DLD1 (cell line): ENCODE data around the gene ANO8.
"Not testable (repeated sequence)": the region's sequence is repeated elsewhere in the genome, so short reads cannot be mapped to it uniquely, and the experiment has no call there.

Experiments
- in situ Hi-C: cut with HindIII; loops from 2 replicates; pipeline ENCODE4 v1.10.0; 2017; ENCODE audit warnings: low sequenced_read_pairs

The ANO8 gene

GRCh38 chr19:17292301-17293074, 42.2 kb downstream of the ANO8 start:
- in situ Hi-C loops: no loop called here

DNA sequence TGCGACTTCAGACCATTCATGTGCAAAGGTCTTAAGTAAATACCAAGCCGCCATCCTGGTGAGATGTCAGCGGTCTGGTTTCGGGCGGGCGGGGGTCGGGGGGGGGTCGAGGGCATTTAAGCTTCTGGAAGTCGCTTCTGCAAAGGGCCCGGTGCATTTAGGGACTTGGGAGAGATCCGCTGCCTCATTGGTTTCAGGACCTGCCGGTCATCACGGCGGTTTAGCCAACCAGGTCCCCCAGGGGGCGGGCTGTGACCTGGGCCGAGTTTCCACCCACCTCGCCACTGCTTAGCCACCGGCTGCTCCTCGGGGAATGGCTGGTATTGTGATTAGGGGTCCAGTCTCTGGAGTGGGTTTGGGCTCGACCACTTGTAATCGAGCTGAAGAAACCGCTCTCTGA, 45.2 kb downstream of the ANO8 start:
- in situ Hi-C loops: no loop called here

DNA sequence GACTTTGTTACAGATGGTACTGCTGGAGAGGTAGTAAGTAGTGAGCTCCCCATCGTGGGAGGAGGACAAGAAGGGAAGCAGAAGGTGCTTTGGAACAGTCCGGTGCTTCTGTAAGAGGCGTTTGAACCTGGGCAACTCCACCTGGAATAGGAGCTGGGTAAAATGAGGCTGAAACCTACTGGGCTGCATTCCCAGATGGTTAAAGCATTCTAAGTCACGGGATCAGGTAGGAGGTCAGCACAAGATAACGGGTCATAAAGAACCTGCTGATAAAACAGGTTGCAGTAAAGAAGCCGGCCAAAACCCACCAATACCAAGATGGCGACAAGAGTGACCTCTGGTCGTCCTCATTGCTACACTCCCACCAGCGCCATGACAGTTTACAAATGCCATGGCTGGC, 47.9 kb downstream of the ANO8 start:
- in situ Hi-C loops: no loop called here

- in situ Hi-C loops: no loop called here
These were observed 48.4 kb downstream of the ANO8 start for GRCh38 chr19:17286263-17286662.

DNA sequence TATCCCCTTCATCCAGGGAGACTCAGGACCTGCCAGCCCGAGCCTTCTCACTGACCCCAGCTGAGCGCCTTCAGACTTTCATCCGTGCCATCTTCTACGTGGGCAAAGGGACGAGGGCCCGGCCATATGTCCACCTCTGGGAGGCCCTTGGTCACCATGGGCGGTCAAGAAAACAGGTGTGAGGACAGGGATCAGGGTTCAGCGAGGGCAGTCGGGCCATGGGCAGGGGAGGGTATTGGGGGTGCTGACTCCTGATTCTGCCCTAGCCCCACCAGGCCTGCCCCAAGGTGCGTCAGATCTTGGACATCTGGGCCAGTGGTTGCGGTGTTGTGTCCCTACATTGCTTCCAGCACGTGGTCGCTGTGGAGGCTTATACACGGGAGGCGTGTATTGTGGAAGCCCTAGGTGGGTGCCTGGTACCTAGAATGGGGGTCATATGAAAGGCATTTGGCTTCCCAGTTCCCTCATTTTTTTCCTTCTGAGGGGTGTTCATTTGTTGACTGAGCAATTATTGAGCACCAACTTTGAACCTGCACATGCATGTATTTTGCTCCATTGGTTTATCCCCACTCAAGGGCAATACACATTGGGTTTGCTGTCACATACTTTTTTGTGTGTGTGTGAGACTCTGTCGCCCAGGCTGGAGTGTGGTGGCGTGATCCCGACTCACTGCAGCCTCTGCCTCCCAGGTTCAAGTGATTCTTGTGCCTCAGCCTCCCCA, 49.1 kb downstream of the ANO8 start:
- in situ Hi-C loops: no loop called here

DNA sequence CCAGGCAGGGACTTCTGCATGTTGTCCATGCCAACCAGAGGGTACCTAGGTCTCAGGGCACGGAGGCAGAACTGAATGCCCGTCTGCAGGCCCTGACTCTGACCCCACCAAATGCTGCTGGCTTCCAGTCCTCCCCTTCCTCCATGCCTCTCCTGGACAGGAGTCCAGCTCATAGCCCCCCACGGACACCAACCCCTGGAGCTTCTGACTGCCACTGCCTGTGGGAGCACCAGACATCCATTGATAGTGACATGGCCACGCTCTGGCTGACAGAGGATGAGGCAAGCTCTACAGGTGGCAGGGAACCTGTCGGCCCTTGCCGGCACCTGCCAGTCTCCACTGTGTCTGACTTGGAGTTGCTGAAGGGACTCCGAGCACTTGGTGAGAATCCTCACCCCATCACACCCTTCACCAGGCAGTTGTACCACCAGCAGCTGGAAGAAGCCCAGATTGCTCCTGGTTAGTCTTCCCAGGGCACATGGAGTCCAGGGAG, 51.1 kb downstream of the ANO8 start:
- in situ Hi-C loops: no loop called here

DNA sequence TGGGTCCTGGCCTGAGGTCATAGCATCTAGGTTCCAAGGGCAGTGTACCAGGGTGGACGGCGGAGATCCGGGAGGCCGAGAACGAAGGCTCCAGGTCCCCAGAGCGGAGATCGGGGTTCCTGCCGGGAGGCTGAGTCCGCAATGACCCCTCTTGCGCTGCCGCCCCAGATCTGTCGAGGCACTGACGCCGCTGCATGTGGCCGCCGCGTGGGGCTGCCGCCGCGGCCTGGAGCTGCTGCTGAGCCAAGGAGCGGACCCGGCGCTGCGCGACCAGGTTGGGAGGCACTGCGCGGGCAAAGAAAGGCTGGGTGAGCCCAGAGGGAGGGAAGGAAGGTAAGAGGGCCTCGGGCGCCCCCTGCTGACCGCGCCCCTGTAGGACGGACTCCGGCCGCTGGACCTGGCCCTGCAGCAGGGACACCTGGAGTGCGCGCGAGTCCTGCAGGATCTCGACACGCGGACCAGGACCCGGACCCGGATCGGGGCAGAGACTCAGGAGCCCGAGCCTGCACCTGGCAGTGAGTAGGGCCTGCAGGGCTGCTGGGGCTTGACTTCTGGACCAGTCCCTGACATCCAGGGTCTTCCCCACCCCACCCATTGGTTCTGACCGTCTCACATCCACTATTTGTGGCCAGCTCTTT, 52.0 kb downstream of the ANO8 start:
- in situ Hi-C loops: no loop called here

DNA sequence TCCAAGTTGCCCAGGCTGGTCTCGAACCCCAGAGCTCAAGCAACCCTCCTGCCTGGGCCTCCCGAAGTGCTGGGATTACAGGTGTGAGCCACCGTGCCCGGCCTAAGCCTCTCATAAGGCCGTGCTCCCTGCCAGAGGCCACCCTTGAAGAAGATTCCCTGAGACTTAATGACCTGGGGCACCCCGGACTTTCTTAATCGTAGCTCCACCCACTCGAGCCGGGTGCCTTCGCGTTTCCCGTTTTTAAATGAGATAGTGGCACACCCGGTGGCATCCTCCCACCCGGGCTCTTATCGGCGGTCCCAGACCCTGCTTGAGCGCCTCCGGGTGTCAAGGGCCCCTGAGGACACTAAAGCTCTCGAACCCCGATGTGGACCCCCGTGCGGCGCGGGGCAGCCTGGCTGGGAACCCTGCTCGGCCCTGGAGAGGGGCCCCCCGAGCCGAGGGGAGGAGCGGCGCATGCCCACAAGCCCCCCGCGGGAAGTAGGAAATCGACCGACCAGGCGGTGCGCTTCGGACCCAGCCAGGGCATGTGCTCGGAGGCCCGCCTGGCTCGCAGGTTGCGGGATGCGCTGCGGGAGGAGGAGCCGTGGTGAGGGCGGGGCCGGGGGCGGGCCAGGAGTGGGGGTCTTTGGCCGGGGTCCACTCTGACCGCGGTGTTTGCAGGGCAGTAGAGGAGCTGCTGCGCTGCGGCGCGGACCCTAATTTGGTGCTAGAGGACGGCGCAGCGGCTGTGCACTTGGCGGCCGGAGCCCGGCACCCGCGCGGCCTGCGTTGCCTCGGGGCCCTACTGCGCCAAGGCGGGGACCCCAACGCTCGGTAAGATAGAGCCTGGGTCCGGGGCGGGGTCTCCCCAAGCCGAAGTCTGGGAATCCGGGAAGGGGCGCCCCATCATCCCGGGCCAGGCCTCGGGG, 53.0 kb downstream of the ANO8 start, which contains the start of gene ANKLE1:
Gene ANKLE1, plus strand, starts transcription at position 511 of the 914 bp plus-strand sequence. Its CDS starts 20 bp downstream, at position 531.
- in situ Hi-C loops: no loop called here

GRCh38 chr19:17279436-17279835, 55.2 kb downstream of the ANO8 start:
- in situ Hi-C loops: no loop called here

GRCh38 chr19:17275441-17276175, 59.0 kb downstream of the ANO8 start:
- in situ Hi-C loops: no loop called here

GRCh38 chr19:17274892-17275291, 59.8 kb downstream of the ANO8 start:
- in situ Hi-C loops: not testable (repeated sequence)
